GM18526 (cell line): ENCODE measurements around the gene CT45A9.
"Not testable (repeated sequence)": the region's sequence is repeated elsewhere in the genome, so short reads cannot be mapped to it uniquely, and the experiment has no call there.

Experiments
- POLR2A ChIP-seq: IDR thresholded peaks from 3 replicates; pipeline ENCODE4 v1.6.1; 2011; ENCODE audit not compliant: insufficient read length; ENCODE audit errors: extremely low read depth

The CT45A9 gene

GRCh38 chrX:135871712-135872111 is at the start of gene CT45A9:
TSS of gene CT45A9 (minus strand) at chrX:135871812. CDS start at chrX:135868061, 3,751 bp downstream.
- not testable (repeated sequence) for TF ChIP-seq POLR2A

- no peak for TF ChIP-seq POLR2A
Measured at GRCh38 chrX:135914404-135914803, 42.8 kb upstream of the CT45A9 start.

GRCh38 chrX:135910251-135910650 is 38.6 kb upstream of the CT45A9 start:
- no peak for TF ChIP-seq POLR2A

DNA sequence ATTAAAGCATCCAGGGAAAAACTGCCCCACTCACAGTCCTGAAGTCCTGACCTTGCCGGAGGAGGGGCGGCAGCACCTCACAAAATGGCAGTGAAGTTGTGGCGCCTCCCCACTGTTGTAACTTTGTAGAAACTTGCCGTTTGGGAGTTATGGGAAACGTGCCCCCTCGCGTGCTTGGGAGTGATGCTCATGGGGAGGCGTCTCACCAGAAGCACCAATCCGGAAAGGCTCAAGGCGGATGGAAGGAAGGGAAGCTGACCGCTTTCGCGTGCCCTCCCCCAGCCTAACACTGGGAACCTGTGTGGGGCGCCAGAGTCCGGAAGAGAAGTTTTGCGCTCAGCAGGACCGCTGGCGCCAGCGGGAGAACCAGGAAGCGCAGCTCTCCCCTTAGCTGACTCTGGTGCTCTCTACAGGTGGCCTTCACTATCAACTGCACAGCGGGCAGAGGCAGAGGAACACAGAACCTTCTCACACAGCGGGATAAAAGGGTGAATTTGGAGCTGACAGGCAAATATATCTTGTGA is 21.7 kb upstream of the CT45A9 start, which contains the start of the genes CT45A10 and SAGE1:
Gene CT45A10, minus strand, starts transcription at position 151 of the 524 bp plus-strand sequence. CDS start 8,100 bp downstream, outside the sequence.
Gene SAGE1, plus strand, starts transcription at position 423 of the 524 bp plus-strand sequence. CDS start 2,527 bp downstream, outside the sequence.
- no peak for TF ChIP-seq POLR2A

DNA sequence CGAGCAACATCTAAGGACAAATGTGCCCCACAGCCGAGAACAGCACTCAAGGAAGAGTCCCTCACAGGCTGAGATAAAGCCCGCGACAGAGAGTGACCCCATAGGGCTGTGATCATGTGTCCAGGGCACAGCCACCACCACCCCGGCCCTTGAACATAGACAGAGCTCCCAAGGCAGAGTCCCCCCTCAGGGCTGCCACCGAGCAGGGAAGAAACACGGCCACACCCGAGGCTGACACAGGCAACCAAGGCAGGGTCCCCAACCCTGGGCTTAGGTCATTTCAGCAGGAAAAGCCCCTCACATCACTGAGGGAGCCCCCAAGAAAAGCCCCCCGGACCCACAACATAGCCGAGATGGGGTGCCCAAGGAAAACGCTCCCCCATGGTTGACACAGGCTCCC is 21.2 kb upstream of the CT45A9 start:
- TF ChIP-seq POLR2A: no peak

- no peak for TF ChIP-seq POLR2A
Measured at GRCh38 chrX:135890087-135890585, 18.5 kb upstream of the CT45A9 start.

GRCh38 chrX:135854438-135854837 is 17.2 kb downstream of the CT45A9 start, which contains the start of gene CT45A8:
TSS of gene CT45A8 (minus strand) at chrX:135854538. CDS start at chrX:135850783, 3,755 bp downstream.
- not testable (repeated sequence) for TF ChIP-seq POLR2A

- TF ChIP-seq POLR2A: not testable (repeated sequence)
Measured at GRCh38 chrX:135837180-135837579, 34.4 kb downstream of the CT45A9 start, which contains the start of gene CT45A7. TSS of gene CT45A7 (minus strand) at chrX:135837280. CDS start at chrX:135833533, 3,747 bp downstream.

DNA sequence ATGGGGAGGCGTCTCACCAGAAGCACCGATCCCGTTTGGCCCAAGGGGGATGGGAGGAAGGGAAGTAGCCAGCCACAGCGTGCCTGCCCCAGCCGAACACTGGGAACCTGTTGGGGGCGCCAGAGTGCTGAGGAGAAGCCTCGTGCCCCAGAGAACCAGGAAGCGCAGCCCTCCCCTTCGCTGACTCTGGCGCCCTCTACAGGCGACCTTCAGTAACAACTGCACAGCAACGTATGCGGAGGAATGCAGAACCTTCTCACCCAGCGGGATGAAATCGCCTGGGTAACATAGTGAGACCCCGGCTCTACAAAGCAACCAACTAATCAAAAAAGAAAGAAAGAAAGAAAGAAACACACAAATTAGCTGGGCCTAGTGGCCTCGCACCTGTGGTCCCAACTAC is 51.7 kb downstream of the CT45A9 start, which contains the start of gene CT45A2:
Gene CT45A2, minus strand, starts transcription at position 101 of the 400 bp plus-strand sequence. CDS start 3,747 bp downstream, outside the sequence.
- TF ChIP-seq POLR2A: not testable (repeated sequence)
